Gastrocnemius medialis (tissue), 4 donors: ENCODE data around the gene FASTKD1. TPM values are rescaled to one million over a fixed set of nuclear protein-coding genes. Genes with fewer than 3 reads are reported as not detected.
"Not testable (repeated sequence)": the region's sequence is repeated elsewhere in the genome, so short reads cannot be mapped to it uniquely, and the experiment has no call there.

ENCODE experiments used
- ATAC-seq, 2 donors: fragments of 150-250 bp; one replicate each; pipeline ENCODE4 v1.9.1; 2016
- DNase-seq, 2 donors: peaks; one replicate each; pipeline ENCODE4 v3.0.0-alpha.2; 2019
- H3K27ac ChIP-seq, 4 donors: fragments of 200-600 bp; sonication (generic); 1 replicate in 1 of 4; 2 replicates in 3 of 4; pipeline ENCODE4 v1.5.1; 2016 to 2018; ENCODE audit warnings: mild to moderate bottlenecking in 2 of 4, moderate library complexity in 1 of 4
- H3K27me3 ChIP-seq, 3 donors: fragments of 200-600 bp; sonication (generic) in 2 of 3; 1 replicate in 1 of 3; 2 replicates in 2 of 3; pipeline versions ENCODE4 v1.5.1 to v1.6.0; 2016 to 2019; ENCODE audit warnings: mild to moderate bottlenecking in 1 of 3, moderate library complexity in 1 of 3
- H3K36me3 ChIP-seq, 2 donors: fragments of 200-600 bp; sonication (generic) in 1 of 2; one replicate each; pipeline ENCODE4 v1.5.1; 2017 to 2018
- H3K4me1 ChIP-seq, 2 donors: fragments of 200-600 bp; sonication (generic) in 1 of 2; one replicate each; pipeline ENCODE4 v1.5.1; 2016 to 2017; ENCODE audit warnings: mild to moderate bottlenecking in 2 of 2
- H3K4me3 ChIP-seq, 4 donors: fragments of 200-600 bp; sonication (generic) in 3 of 4; 1 replicate in 1 of 4; 2 replicates in 3 of 4; pipeline ENCODE4 v1.5.1; 2016 to 2019; ENCODE audit warnings: mild to moderate bottlenecking in 2 of 4
- H3K9me3 ChIP-seq, 3 donors: fragments of 200-600 bp; sonication (generic) in 2 of 3; 1 replicate in 1 of 3; 2 replicates in 2 of 3; pipeline ENCODE4 v1.5.1; 2016 to 2019
- CTCF ChIP-seq, 5 experiments: fragments of 450-650 bp in 3 of 5; fragments of 200-600 bp in 2 of 5; sonication (generic) in 2 of 5; IDR thresholded peaks in 4 of 5; conservative IDR thresholded peaks in 1 of 5; 1 replicate in 4 of 5; 2 replicates in 1 of 5; pipeline ENCODE4 v1.5.1; 2016 to 2019; ENCODE audit warnings: antibody characterized with exemption in 5 of 5, mild to moderate bottlenecking in 3 of 5, moderate library complexity in 3 of 5
- POLR2A ChIP-seq, 2 donors: fragments of 450-650 bp; IDR thresholded peaks; one replicate each; pipeline ENCODE4 v1.6.1; 2017; ENCODE audit warnings: antibody characterized with exemption in 2 of 2, mild to moderate bottlenecking in 2 of 2, moderate library complexity in 2 of 2
- in situ Hi-C, 4 donors: fragments of 200-750 bp; cut with MboI; loops; one replicate each; pipeline versions ENCODE4 v1.15.0 to v1.8.0; 2017; ENCODE audit warnings: low sequenced_read_pairs in 4 of 4
- intact Hi-C: fragments of 100-400 bp; cut with DNase I; formaldehyde crosslinking; loops from one replicate; pipeline ENCODE4 v1.15.1; 2023; ENCODE audit warnings: low total_unique reads
- total RNA-seq, 4 donors: library from RNA; depleted of rRNA; stranded (reverse); fragments of >200 nt; gene quantifications; one replicate each; pipeline versions ENCODE4 v1.1.0 to v1.2.3, GENCODE V29; 2016

Gene FASTKD1
- total RNA-seq, 4 donors from 2014 or later: 9.7 to 27.4 (median 12.9) TPM

- no peak for DNase-seq
- in situ Hi-C loops: no loop called here
- ATAC-seq: no peak
- H3K9me3 ChIP-seq: no peaks in the 10 kb centered on the region
- no peaks in the 10 kb centered on the region for H3K4me1 ChIP-seq
- H3K4me3 ChIP-seq: no peak overlapping the region
- no peak overlapping the region for H3K27ac ChIP-seq
- H3K27me3 ChIP-seq: no peaks in the 10 kb centered on the region
- H3K36me3 ChIP-seq: peaks cover 0 to 13% of the 10 kb centered on the region in 2 donors
- intact Hi-C loops: no loop called here
- TF ChIP-seq CTCF (IDR thresholded peaks at IDR 0.05 in 4 of 5, conservative IDR thresholded peaks at IDR 0.05 in 1 of 5) (no peak), POLR2A (IDR thresholded peaks at IDR 0.05) (no peak)
Observed at GRCh38 chr2:169561364-169561763, 12.3 kb downstream of the FASTKD1 start.

- no peak for ATAC-seq
- peaks cover 0 to 21% of the 10 kb centered on the region in 2 donors for H3K36me3 ChIP-seq
- H3K4me1 ChIP-seq: no peaks in the 10 kb centered on the region
- no peak for TF ChIP-seq CTCF (IDR thresholded peaks at IDR 0.05 in 4 of 5, conservative IDR thresholded peaks at IDR 0.05 in 1 of 5)
- TF ChIP-seq POLR2A (IDR thresholded peaks at IDR 0.05): no peak
- H3K4me3 ChIP-seq: no peak overlapping the region
- in situ Hi-C loops: no loop called here
- no peak overlapping the region for H3K27ac ChIP-seq
- H3K27me3 ChIP-seq: no peaks in the 10 kb centered on the region
- DNase-seq: no peak
- no peaks in the 10 kb centered on the region for H3K9me3 ChIP-seq
- intact Hi-C loops: no loop called here
Observed at GRCh38 chr2:169546756-169547155, 26.9 kb downstream of the FASTKD1 start.

- Histone ChIP-seq H3K27me3 (no peaks in the 10 kb centered on the region), H3K4me3 (no peak overlapping the region)
Observed at GRCh38 chr2:169542433-169542832, 31.2 kb downstream of the FASTKD1 start.

GRCh38 chr2:169540146-169540545 lies 33.5 kb downstream of the FASTKD1 start:
- intact Hi-C loops: no loop called here
- in situ Hi-C loops: no loop called here
- peaks cover 0 to 31% of the 10 kb centered on the region in 2 donors for H3K36me3 ChIP-seq

More at GRCh38 chr2:169542433-169542832, 31.2 kb downstream of the FASTKD1 start:
- DNase-seq (no peak), ATAC-seq (no peak)
- in situ Hi-C loops: no loop called here
- Histone ChIP-seq H3K27ac (no peak overlapping the region), H3K4me1 (no peaks in the 10 kb centered on the region), H3K9me3 (no peaks in the 10 kb centered on the region), H3K36me3 (peaks cover 0 to 35% of the 10 kb centered on the region in 2 donors)
- intact Hi-C loops: no loop called here
- no peak for TF ChIP-seq CTCF (IDR thresholded peaks at IDR 0.05 in 4 of 5, conservative IDR thresholded peaks at IDR 0.05 in 1 of 5)
- no peak for TF ChIP-seq POLR2A (IDR thresholded peaks at IDR 0.05)

GRCh38 chr2:169539460-169539859 lies 34.2 kb downstream of the FASTKD1 start:
- H3K9me3 ChIP-seq, DNase-seq, H3K4me3 ChIP-seq, H3K27me3 ChIP-seq, H3K27ac ChIP-seq, intact Hi-C loops, H3K4me1 ChIP-seq, in situ Hi-C loops: not testable (repeated sequence)
- peaks cover 0 to 31% of the 10 kb centered on the region in 2 donors for H3K36me3 ChIP-seq
- peak in 1 of 2 donors; percentile 4 for ATAC-seq

More at GRCh38 chr2:169540146-169540545, 33.5 kb downstream of the FASTKD1 start:
- ATAC-seq (no peak), DNase-seq (no peak)
- H3K9me3 ChIP-seq: no peaks in the 10 kb centered on the region
- no peaks in the 10 kb centered on the region for H3K4me1 ChIP-seq
- no peak overlapping the region for H3K27ac ChIP-seq
- TF ChIP-seq CTCF (IDR thresholded peaks at IDR 0.05 in 4 of 5, conservative IDR thresholded peaks at IDR 0.05 in 1 of 5) (no peak), POLR2A (IDR thresholded peaks at IDR 0.05) (no peak)
- H3K27me3 ChIP-seq: no peaks in the 10 kb centered on the region
- H3K4me3 ChIP-seq: no peak overlapping the region
